Measurements from ENCODE around the gene LYPLA2.

- TF ChIP-seq CTCF (IDR thresholded peaks at IDR 0.05) (no peak), POLR2A (IDR thresholded peaks at IDR 0.05) (no peak)
These were observed 13.4 kb downstream of the LYPLA2 start for GRCh38 chr1:23804183-23804835.
